HEK293 (cell line): ENCODE data around the gene DOK1.

Experiments used
- CTCF ChIA-PET: fragments of 350-600 bp; formaldehyde crosslinking; extraction: SDS; loops from one replicate; lab custom pipeline; 2021; ENCODE audit warnings: antibody characterized with exemption; lab: Yijun Ruan, JAX
- POLR2A ChIA-PET: fragments of 300-600 bp; formaldehyde crosslinking; extraction: SDS; loops from one replicate; lab custom pipeline; 2020; ENCODE audit warnings: antibody characterized with exemption, inconsistent platforms; lab: Yijun Ruan, JAX
- H3K27ac ChIP-seq: fragments of 200-500 bp; sonication (Bioruptor generic); 2 replicates; pipeline ENCODE4 v1.5.1; 2014; ENCODE audit warnings: low read depth, low read length, control low read depth, inconsistent platforms; ENCODE audit errors: extremely low read depth
- H3K36me3 ChIP-seq, 2 experiments: fragments of 200-500 bp in 1 of 2; sonication (Bioruptor generic) in 1 of 2; 1 replicate in 1 of 2; 2 replicates in 1 of 2; pipeline ENCODE4 v1.5.1; 2014 to 2017; ENCODE audit warnings: inconsistent platforms in 2 of 2, low read length in 2 of 2; ENCODE audit not compliant: control insufficient read depth in 2 of 2, insufficient read depth in 1 of 2
- H3K4me1 ChIP-seq: fragments of 200-500 bp; sonication (Bioruptor generic); 2 replicates; pipeline ENCODE4 v1.5.1; 2014; ENCODE audit warnings: mild to moderate bottlenecking, low read length, inconsistent platforms; ENCODE audit not compliant: control insufficient read depth, insufficient read depth
- H3K4me3 ChIP-seq: 2 replicates; pipeline ENCODE4 v1.5.1; 2011; ENCODE audit warnings: low read depth, mild to moderate bottlenecking, control low read depth, low read length, moderate library complexity
- H3K9me3 ChIP-seq: fragments of 200-500 bp; sonication (Bioruptor generic); 2 replicates; pipeline ENCODE4 v1.5.1; 2014; ENCODE audit warnings: low read depth, low read length, inconsistent platforms; ENCODE audit not compliant: control insufficient read depth, insufficient read depth
- BCL11B ChIP-seq: fragments of 450-650 bp; formaldehyde crosslinking; IDR thresholded peaks from 2 replicates; pipeline ENCODE4 v1.5.1; 2016; ENCODE audit warnings: low read depth, missing biosample characterization, missing genetic modification characterization
- HOXA7 ChIP-seq: sonication (generic); formaldehyde crosslinking; IDR thresholded peaks from 2 replicates; pipeline ENCODE4 v1.8.1; 2022; ENCODE audit warnings: missing genetic modification reagents, borderline replicate concordance
- HOXD13 ChIP-seq: sonication (generic); formaldehyde crosslinking; IDR thresholded peaks from 2 replicates; pipeline ENCODE4 v1.8.0; 2022; ENCODE audit warnings: missing genetic modification reagents, borderline replicate concordance
- SALL2 ChIP-seq: fragments of 450-650 bp; formaldehyde crosslinking; IDR thresholded peaks from 2 replicates; pipeline ENCODE4 v1.5.0; 2017; ENCODE audit warnings: missing biosample characterization, mild to moderate bottlenecking, missing genetic modification characterization, borderline replicate concordance
- SP7 ChIP-seq: fragments of 450-650 bp; formaldehyde crosslinking; IDR thresholded peaks from 2 replicates; pipeline ENCODE4 v1.5.1; 2016; ENCODE audit warnings: missing biosample characterization, missing genetic modification characterization
- ZBTB48 ChIP-seq: fragments of 450-650 bp; formaldehyde crosslinking; IDR thresholded peaks from 2 replicates; pipeline ENCODE4 v1.5.1; 2016; ENCODE audit warnings: missing biosample characterization, missing genetic modification characterization
- ZFP37 ChIP-seq: fragments of 450-650 bp; formaldehyde crosslinking; IDR thresholded peaks from 2 replicates; pipeline ENCODE4 v1.5.1; 2016; ENCODE audit warnings: missing biosample characterization, missing genetic modification characterization
- ZIC2 ChIP-seq: fragments of 450-650 bp; formaldehyde crosslinking; IDR thresholded peaks from 2 replicates; pipeline ENCODE4 v1.5.1; 2016; ENCODE audit warnings: missing biosample characterization, missing genetic modification characterization
- ZNF121 ChIP-seq: fragments of 450-650 bp; formaldehyde crosslinking; IDR thresholded peaks from 2 replicates; pipeline ENCODE4 v1.5.1; 2016; ENCODE audit warnings: missing biosample characterization, missing genetic modification characterization
- ZNF221 ChIP-seq: fragments of 450-650 bp; formaldehyde crosslinking; IDR thresholded peaks from 2 replicates; pipeline ENCODE4 v1.5.1; 2017; ENCODE audit warnings: missing biosample characterization, missing genetic modification characterization, borderline replicate concordance
- ZNF394 ChIP-seq: fragments of 450-650 bp; formaldehyde crosslinking; IDR thresholded peaks from 2 replicates; pipeline ENCODE4 v1.5.1; 2016; ENCODE audit warnings: missing biosample characterization, missing genetic modification characterization, mild to moderate bottlenecking, moderate library complexity, borderline replicate concordance
- ZNF501 ChIP-seq: fragments of 450-650 bp; formaldehyde crosslinking; IDR thresholded peaks from 2 replicates; pipeline ENCODE4 v1.5.1; 2016; ENCODE audit warnings: missing biosample characterization, missing genetic modification characterization
- ZNF514 ChIP-seq: fragments of 450-650 bp; formaldehyde crosslinking; IDR thresholded peaks from 2 replicates; pipeline ENCODE4 v1.5.1; 2016; ENCODE audit warnings: missing biosample characterization, missing genetic modification characterization
- ZNF560 ChIP-seq: fragments of 450-650 bp; formaldehyde crosslinking; IDR thresholded peaks from 2 replicates; pipeline ENCODE4 v1.5.1; 2017; ENCODE audit warnings: missing biosample characterization, missing genetic modification characterization, borderline replicate concordance
- ZNF654 ChIP-seq: fragments of 450-650 bp; formaldehyde crosslinking; IDR thresholded peaks from 2 replicates; pipeline ENCODE4 v1.5.1; 2016; ENCODE audit warnings: low read depth, missing biosample characterization, missing genetic modification characterization
- ZNF658 ChIP-seq: fragments of 450-650 bp; formaldehyde crosslinking; IDR thresholded peaks from 2 replicates; pipeline ENCODE4; 2016; ENCODE audit warnings: missing biosample characterization, missing genetic modification characterization
- ZNF670 ChIP-seq: fragments of 450-650 bp; formaldehyde crosslinking; IDR thresholded peaks from 2 replicates; pipeline ENCODE4 v1.5.1; 2016; ENCODE audit warnings: missing biosample characterization, missing genetic modification characterization, low read depth
- ZNF791 ChIP-seq: fragments of 450-650 bp; formaldehyde crosslinking; IDR thresholded peaks from 2 replicates; pipeline ENCODE4 v1.5.1; 2016; ENCODE audit warnings: missing biosample characterization, missing genetic modification characterization
- TF ChIP-seq, protein P1 (sequence below): fragments of 450-650 bp; formaldehyde crosslinking; IDR thresholded peaks from 2 replicates; pipeline ENCODE4 v1.5.1; 2016; ENCODE audit warnings: missing biosample characterization, missing genetic modification characterization
- TF ChIP-seq, protein P2 (sequence below): fragments of 450-650 bp; formaldehyde crosslinking; IDR thresholded peaks from 2 replicates; pipeline ENCODE4 v1.5.1; 2017; ENCODE audit warnings: missing biosample characterization, missing genetic modification characterization
- TF ChIP-seq, protein P3 (sequence below): fragments of 450-650 bp; formaldehyde crosslinking; IDR thresholded peaks from 2 replicates; pipeline ENCODE4 v1.5.1; 2016; ENCODE audit warnings: missing biosample characterization, missing genetic modification characterization

DOK1 gene

DNA sequence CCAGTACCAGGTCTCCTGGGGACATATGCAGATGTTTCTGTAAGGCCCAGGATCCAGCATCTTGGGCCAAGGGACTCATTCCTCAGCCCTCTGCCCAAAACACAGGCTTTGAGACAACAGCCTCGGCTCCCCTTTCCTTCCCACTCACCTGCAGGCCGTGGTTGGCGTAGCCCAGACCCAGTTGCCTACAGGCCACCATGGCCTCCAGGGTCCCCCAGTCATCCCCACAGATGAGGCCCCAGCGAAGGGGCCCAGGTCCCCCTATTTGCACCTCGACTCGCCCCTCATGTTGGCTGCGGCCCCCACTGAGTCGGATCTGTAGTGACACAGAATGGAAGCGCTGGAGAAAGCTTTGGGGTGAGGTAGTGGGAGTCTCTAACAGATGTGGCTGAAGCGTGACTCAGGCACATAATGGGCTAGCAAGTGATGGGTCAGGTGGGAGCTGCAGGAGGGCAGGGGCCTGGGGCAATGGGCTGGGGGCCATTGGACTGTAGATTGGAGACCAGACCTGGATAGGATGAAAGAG is 19.0 kb upstream of the DOK1 start:
- Histone ChIP-seq H3K27ac (no peak overlapping the region), H3K36me3 (peaks cover 0 to 38% of the 10 kb centered on the region in 2 experiments; a peak in 1 of 3 replicates), H3K4me1 (no peaks in the 10 kb centered on the region), H3K4me3 (no peak overlapping the region), H3K9me3 (no peaks in the 10 kb centered on the region)
- CTCF ChIA-PET, result no interaction called here
- POLR2A ChIA-PET, result no interaction called here
- TF ChIP-seq, protein P1, sequence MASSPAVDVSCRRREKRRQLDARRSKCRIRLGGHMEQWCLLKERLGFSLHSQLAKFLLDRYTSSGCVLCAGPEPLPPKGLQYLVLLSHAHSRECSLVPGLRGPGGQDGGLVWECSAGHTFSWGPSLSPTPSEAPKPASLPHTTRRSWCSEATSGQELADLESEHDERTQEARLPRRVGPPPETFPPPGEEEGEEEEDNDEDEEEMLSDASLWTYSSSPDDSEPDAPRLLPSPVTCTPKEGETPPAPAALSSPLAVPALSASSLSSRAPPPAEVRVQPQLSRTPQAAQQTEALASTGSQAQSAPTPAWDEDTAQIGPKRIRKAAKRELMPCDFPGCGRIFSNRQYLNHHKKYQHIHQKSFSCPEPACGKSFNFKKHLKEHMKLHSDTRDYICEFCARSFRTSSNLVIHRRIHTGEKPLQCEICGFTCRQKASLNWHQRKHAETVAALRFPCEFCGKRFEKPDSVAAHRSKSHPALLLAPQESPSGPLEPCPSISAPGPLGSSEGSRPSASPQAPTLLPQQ (tag by site-specific recombination), result no peak
- TF ChIP-seq, protein P2, sequence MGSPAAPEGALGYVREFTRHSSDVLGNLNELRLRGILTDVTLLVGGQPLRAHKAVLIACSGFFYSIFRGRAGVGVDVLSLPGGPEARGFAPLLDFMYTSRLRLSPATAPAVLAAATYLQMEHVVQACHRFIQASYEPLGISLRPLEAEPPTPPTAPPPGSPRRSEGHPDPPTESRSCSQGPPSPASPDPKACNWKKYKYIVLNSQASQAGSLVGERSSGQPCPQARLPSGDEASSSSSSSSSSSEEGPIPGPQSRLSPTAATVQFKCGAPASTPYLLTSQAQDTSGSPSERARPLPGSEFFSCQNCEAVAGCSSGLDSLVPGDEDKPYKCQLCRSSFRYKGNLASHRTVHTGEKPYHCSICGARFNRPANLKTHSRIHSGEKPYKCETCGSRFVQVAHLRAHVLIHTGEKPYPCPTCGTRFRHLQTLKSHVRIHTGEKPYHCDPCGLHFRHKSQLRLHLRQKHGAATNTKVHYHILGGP, result no peak
- TF ChIP-seq ZNF121 (tag by site-specific recombination), result no peak
- TF ChIP-seq ZBTB48, result no peak

DNA sequence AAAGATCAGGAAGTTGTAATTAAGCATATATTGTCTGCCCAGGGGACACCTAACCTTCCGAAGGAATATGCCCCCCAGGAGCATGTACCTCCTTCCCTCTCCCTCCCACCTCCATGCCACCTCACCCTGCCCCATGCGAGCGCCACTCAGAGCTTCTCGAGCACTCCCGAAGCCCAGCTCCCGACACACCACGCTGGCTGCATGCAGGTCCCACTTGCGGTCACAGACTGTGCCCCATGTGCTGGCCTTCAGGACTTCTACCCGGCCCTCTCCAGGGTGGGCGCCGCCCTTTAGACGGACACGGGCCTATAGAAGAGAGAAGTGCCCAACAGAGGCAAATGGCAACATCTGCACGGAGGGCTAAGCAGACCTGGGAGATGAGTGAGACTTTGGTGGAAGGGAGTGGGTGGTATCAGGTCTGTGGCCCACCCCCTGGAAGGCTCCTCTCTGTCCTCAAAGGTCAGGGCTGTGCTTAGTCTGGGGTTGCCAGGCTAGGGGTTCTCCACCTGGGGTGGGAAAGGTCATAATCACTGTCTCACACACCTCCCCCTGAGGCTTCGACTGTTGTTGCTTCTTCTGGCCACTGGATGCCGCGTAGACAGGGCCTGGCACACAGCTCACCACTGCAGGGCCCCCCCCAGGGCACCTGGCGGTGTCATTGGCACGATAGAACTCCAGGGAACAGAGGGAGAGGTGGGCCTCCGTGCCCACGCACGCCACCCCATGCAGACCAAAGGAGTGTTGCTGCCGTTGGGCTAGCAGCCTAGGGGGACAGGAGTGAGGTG is 18.2 kb upstream of the DOK1 start:
- H3K9me3 ChIP-seq, result no peaks in the 10 kb centered on the region
- no peak overlapping the region for H3K4me3 ChIP-seq
- POLR2A ChIA-PET, result no interaction called here
- no peaks in the 10 kb centered on the region for H3K4me1 ChIP-seq
- H3K36me3 ChIP-seq, result peaks cover 0 to 32% of the 10 kb centered on the region in 2 experiments; a peak in 1 of 3 replicates
- no peak overlapping the region for H3K27ac ChIP-seq
- TF ChIP-seq ZNF501 (tag by site-specific recombination), result no peak
- TF ChIP-seq, all 188 proteins: peak for 0
- CTCF ChIA-PET, result no interaction called here

DNA sequence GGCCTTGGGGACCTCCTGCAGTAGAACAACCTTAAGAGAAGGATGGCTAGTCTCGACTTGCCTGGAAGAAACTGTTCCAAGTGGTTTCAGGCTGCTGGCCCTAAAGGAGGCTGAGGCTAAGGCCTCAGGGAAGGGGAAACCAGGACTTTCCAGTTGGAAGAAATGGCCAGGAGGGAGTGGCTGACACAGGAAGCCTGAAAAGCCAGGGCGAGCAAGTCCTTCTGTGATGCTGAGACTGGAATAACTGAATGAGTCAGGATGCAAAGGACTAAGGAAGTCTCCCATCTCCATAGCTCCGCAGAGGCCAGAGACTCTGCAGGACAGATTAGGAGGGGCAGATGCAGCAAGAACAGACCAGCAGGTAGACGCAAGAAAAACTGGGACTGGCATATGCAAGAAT is 17.4 kb upstream of the DOK1 start:
- ChIA-PET CTCF (no interaction called here), POLR2A (no interaction called here)
- Histone ChIP-seq H3K4me3 (no peak overlapping the region), H3K27ac (no peak overlapping the region), H3K4me1 (no peaks in the 10 kb centered on the region), H3K9me3 (no peaks in the 10 kb centered on the region), H3K36me3 (peaks cover 0 to 24% of the 10 kb centered on the region in 2 experiments; a peak in 1 of 3 replicates)
- TF ChIP-seq ZIC2 (tag by site-specific recombination), result no peak
- no peak for TF ChIP-seq ZNF670 (tag by site-specific recombination)
- no peak for TF ChIP-seq SALL2 (tag by site-specific recombination)
- TF ChIP-seq ZNF658 (tag by site-specific recombination), result no peak
- TF ChIP-seq, protein P3, sequence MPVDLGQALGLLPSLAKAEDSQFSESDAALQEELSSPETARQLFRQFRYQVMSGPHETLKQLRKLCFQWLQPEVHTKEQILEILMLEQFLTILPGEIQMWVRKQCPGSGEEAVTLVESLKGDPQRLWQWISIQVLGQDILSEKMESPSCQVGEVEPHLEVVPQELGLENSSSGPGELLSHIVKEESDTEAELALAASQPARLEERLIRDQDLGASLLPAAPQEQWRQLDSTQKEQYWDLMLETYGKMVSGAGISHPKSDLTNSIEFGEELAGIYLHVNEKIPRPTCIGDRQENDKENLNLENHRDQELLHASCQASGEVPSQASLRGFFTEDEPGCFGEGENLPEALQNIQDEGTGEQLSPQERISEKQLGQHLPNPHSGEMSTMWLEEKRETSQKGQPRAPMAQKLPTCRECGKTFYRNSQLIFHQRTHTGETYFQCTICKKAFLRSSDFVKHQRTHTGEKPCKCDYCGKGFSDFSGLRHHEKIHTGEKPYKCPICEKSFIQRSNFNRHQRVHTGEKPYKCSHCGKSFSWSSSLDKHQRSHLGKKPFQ (tag by site-specific recombination), result no peak
- no peak for TF ChIP-seq ZNF654 (tag by site-specific recombination)
- no peak for TF ChIP-seq ZNF791 (tag by site-specific recombination)
- TF ChIP-seq ZNF394 (tag by site-specific recombination), result no peak
- TF ChIP-seq ZNF221, result no peak
- TF ChIP-seq BCL11B (tag by site-specific recombination), result no peak
- TF ChIP-seq HOXA7 (CRISPR knock-in tag), result no peak
- no peak for TF ChIP-seq ZFP37
- TF ChIP-seq ZNF514 (tag by site-specific recombination), result no peak
- no peak for TF ChIP-seq ZNF560 (tag by site-specific recombination)
- TF ChIP-seq HOXD13 (CRISPR knock-in tag), result no peak
- TF ChIP-seq SP7 (tag by site-specific recombination), result no peak
